ENCODE data around the gene SLC22A7.
"Not testable (repeated sequence)": the region's sequence is repeated elsewhere in the genome, so short reads cannot be mapped to it uniquely, and the experiment has no call there.

Gene SLC22A7

DNA sequence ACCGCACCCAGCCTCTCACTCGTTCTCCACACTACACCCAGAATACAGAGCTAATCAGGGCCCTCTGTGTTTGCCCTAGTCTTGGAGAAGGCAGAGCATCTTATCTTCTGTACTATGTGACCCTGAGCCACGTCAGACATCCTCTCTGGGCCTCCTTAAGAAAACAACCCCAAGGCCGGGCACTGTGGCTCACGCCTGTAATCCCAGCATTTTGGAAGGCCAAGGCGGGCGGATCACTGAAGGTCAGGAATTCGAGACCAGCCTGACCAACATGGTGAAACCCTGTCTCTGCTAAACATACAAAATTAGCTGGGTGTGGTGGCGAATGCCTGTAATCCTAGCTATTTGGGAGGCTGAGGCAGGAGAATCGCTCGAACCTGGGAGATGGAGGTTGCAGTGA, 4.9 kb downstream of the SLC22A7 start:
- not testable (repeated sequence) for DNase-seq

DNA sequence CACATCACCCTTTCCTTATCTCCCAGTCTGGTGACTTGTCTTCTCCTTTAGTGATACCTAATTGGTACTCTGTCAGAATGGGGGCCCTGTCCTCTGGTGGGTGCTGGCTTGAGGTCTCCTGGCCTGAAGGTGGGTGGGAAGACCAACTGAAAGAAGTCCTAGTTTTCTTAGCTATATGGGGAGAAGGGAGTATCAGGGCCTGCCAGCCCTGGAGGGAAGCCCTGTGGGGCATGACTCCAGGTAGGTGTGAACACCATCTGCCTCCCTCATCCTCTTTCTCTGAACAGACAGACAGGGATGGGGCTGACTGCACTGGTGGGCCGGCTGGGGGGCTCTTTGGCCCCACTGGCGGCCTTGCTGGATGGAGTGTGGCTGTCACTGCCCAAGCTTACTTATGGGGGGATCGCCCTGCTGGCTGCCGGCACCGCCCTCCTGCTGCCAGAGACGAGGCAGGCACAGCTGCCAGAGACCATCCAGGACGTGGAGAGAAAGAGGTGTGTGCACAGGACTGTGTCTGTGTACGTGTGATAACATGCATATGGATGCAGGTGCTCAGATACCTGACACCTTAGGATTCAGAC, 5.8 kb downstream of the SLC22A7 start:
- DNase-seq, result no peak

DNA sequence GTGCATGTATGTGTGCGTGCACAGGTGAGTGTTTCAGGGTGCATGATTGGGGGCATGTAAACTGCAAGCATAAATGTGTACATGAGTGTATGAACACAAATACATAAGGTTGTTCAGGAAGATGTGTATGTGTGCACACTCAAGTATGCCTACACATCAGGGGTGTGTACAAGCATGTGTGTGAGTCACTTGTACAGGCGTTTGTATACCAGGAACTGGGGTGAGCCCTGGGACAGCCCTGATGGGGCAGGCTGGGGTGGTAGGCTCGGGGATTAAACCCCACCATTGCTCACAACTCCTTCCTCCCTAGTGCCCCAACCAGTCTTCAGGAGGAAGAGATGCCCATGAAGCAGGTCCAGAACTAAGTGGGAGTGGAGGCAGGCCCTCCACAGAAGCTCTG, 6.3 kb downstream of the SLC22A7 start:
- DNase-seq, result no peak

DNA sequence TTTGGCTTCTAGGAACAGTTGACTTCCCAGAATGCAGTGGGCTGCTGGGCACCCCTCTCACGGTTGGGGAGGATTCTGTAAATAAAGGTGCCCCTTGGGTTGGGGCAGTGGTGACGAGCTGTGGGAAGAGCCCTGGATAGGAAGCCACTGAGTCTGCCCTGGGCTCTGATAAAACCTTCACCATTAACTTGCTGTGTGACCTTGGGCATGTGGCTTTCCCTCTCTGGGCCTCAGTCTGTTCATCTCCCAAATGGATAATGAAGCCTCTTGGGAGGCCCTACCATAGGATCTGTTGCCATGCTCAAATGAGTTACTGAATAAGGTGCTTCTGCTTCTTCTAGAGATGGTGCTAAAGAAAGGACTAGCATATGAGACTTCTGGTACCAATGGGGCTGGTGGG, 6.8 kb downstream of the SLC22A7 start:
- DNase-seq, result no peak

DNA sequence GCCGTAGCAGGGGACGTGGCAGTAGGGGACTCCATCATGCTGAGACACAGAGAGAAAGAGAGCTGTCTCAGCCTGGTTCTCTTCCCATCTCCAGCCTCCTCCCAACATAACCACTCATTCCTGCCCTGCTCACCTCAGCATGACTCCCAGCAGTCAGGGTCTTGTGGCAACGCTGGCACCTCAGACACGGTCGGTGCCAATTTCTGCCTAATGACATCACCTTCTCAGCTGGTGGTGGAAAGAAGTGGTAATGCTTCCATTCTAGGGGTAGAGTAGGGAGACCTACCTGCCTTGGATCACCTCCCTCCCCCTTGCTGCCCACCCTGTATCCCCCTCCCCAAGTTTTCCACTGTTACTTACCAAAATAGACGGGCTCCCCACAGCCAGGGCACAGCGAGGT, 8.0 kb downstream of the SLC22A7 start:
- no peak for DNase-seq

DNA sequence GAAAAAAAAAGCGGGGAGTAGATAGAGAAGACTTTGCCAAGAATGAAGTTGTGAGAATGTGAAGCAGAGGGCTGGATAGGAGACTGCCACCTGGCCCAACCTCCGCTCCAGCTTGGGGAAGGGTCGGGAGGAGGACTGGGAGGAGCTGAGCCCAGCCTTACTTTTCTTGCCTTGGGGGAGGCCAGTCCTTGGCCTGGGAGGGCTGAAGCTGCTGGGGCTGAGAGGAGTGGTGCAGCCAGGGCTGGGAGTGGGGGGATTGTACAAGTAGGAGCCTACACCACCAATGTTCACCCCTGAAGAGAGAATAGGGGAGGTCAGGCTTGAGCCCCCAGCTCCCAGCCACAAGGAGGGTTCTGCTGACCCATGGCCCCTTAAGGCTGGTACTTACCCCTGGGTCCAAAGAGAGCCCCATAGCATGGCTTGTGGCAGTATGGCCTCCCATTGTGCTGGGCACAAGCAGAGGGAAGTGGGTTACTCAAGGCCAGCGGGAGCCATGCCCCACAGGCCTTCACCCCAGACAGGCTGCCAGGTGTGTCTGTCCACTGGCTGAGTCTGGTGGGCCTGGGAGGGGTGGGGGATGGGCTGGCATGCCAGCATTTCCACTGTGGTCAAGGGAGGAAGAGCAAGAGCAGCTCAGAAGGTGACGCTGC, 9.5 kb downstream of the SLC22A7 start:
- DNase-seq, result no peak

DNA sequence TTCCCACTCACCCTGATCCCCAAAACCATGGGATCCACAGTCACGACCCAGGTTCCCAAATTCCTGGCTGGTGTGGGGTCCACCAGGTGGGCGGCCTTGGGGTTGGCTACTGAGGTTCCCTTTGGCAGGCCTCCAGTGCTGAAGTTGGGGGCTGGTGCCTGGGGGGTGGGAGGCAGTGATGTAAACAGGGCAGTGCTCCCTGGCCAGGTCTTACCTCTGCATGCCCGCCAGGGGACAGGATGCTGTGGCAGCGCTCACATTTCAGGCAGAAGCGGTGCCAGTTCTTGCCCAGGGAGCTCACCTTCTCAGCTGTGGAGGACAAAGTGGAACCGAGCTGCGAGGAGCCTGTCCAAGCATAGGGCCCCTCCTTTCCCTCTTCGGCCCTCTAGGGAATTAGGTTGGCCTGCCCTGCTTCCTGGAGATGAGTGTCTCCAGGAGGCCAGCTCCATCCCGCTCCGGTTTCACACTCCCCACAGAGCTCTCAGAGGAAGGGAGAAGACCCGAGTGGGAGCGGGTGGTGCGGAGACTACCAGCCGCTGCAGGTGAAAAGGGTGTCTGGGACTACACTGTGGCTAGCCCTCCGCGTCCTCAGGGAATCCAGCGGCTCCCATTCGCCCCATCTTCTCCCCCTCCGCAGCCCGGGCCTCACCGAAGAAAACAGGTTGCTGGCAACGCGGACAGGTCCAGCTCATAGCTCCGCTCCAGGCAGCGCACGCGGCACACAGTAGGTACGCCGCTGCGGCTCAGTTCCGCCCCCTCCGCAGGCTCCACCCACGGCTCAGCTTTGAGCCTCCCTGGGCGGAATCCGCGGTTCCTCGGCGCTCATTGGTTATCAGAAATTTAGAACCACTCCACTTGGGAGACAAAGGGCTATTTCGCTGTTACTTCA, 10.3 kb downstream of the SLC22A7 start, which contains the start of gene CRIP3:
TSS of gene CRIP3 (minus strand) at position 726 of the 889 bp plus-strand sequence. CDS start at position 692, 34 bp downstream.
- DNase-seq, result no peak

DNA sequence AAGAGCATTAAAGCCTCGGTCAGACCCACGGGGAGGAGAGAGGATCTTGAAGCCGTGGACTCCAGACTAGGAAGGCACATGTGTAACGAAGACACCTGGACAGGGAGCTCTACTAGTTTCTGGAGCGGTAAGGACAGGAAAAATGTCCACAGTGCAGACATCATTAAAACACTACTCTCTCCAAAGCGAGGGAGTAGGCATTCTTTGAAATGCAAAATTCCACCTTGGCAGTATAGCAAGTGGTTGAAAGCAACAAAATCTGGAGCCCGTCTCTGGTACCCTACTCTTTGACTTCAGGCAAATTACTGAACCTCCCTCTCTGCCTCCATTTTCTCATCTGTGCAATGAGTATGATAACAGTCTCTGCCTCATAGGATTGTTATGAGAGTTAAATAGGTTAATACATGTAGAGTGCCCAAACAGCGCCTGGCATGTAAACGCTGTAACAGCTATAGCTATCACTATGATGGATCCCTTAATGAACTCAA, 11.0 kb downstream of the SLC22A7 start:
- no peak for DNase-seq

DNA sequence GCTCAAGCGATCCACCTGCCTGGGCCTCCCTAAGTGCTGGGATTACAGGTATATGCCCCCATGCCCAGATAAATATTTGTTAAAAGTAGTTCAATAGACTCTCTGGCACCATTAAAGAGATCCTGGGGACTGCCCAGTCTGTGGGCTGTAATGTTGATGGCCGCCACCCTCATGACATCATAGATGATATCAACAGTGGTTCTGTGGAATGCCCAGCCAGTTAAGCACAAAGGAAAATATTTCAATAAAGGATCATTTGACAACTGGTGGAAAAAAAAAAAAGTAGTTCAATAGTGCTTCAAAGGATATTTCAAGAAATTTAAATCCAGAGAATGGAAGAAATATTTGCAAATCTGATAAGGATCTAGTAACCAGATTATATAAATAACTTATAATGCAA, 12.1 kb downstream of the SLC22A7 start:
- no peak for DNase-seq

DNA sequence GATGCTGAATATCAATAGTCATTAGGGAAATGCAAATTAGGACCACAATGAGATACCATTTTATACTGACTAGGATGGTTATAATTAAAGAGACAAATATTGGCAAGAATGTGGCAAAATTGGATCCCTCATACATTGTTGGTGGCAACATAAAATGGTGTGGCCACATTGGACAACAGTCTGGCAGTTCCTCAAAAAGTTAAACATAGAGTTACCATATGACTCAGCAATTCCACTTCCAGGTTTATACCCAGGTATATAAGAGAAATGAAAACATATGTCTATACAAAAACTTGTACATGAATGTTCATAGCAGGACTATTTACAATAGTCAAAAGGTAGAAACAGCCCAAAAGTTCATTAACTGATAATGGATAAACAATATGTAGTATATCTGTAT, 12.6 kb downstream of the SLC22A7 start:
- DNase-seq, result no peak

DNA sequence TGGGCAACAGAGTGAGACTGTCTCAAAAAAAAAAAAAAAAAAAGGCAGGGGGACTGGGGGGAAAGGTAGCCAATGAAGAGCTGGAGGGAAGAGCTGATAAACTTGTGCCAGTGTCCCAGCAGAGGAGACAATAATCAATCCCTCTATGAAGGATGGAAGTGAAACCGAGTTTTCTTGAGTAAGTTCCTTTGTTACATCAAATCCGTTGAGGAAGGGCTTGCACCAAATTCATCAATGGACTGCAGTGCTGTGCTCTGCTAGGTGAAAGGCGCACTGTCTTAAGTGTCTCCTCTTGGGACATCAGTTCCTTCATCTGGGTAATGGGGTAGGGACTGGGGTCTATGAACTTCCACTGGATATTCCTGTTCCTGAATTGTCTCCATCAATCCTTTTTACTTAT, 13.6 kb downstream of the SLC22A7 start:
- DNase-seq, result no peak

DNA sequence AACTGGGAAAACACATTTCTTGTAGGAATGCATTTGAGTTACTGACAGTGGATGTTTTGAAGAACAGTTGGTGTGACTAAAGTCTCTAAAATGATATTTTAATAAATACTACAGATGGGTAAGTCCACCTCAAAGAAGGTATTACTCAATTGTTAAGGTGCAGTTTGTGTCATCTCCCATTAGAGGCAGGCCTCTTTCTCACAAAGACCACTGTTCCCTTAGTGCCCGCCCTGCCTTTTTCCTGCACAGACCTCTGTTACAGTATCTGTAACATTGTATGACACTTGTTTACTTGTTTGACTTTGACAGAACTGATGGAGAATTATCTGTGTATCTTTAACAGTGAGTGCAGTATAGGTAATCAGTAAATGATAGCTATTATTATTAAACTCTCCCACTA, 15.8 kb downstream of the SLC22A7 start:
- no peak for DNase-seq

DNA sequence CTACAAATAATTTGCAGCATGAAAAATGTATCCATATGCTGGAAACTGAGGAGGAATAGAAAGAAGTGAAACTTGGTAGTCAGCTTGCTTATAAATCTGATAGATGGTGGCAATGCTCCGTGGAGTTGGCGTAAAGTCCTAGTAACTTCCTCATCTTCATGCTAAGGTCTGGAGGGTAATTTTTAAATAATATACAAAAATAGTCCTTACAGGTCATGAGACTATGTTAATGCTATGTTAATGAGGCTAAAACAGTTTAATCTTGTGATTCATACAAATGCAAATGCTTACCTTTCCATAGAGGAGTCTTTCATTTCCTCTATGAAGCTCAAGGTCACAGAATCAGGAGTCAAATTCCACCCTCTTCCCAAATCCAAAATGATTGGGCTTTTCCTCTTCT, 20.0 kb downstream of the SLC22A7 start:
- no peak for DNase-seq

DNA sequence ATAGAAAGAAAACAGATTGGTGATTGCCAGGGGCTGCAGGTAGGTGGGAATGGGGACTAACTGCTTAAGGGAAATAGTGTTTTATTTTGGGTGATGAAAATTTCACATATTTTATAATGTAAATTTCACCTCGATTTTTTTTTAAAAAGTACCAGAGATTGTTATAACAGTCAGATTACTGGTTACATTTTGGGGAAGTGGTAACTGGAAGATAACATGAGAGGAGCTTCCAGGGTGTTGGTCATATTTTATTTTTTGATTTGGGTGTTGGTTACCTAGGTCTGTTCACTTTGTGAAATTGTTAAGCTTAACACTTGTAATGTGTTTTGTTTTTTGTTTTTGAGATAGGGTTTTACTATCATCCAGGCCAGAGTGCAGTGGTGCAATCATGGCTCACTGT, 27.8 kb downstream of the SLC22A7 start:
- DNase-seq, result no peak

DNA sequence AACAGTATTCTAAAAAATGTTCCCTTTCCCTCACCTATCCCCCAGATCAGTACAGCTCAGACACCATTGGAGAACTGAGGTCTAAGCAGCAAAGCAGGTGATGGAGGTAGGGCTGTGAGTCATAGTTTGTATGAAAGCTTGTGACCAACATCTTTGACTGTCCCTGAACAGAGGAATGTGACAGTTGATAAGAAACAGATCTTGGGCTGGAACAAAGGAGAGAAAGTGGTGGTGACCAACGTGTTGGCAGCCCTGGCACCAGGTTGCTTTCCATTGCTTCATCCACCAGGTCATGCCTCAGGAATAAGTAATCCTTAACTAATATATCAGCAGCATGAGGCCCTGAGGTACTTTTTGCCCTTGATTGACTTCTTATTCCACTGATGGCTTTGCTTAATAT, 30.5 kb downstream of the SLC22A7 start:
- DNase-seq, result no peak

DNA sequence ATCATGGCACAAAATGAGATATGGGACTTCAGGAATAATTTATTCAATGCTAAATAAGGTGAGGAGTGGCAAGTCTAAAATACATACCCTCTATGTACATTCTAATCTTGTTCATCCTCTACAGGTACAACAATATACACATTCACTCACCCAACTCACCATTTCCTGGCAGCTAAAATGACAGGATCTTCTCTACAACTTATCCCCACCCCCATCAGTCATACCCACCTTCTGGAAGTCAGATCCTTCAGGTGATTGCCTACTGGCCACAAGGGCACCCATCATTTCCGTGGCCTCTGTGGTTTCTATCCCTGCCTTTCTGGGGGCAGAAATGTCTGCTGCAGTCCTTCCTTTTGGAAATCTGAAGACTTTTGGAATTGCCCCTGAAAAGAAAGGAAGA, 33.4 kb downstream of the SLC22A7 start:
- DNase-seq, result no peak

DNA sequence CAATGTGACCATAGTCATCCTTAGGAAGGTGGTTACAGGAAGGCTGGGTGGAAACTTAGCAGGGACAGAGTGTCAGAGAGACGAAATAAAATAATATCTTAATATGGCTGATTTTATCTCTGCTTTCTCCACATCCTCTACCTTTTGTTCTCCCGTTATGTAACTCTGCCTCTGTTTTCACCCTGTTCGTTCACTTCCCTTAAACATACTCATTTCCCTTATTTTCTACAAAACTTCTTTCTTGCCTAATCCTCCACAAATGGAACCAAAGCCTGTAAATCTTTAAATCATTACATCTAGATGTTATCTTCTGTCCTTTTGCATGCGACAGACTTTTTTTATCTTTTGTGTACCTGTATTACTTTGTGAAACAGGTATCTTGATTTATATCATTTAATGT, 33.8 kb downstream of the SLC22A7 start:
- no peak for DNase-seq

DNA sequence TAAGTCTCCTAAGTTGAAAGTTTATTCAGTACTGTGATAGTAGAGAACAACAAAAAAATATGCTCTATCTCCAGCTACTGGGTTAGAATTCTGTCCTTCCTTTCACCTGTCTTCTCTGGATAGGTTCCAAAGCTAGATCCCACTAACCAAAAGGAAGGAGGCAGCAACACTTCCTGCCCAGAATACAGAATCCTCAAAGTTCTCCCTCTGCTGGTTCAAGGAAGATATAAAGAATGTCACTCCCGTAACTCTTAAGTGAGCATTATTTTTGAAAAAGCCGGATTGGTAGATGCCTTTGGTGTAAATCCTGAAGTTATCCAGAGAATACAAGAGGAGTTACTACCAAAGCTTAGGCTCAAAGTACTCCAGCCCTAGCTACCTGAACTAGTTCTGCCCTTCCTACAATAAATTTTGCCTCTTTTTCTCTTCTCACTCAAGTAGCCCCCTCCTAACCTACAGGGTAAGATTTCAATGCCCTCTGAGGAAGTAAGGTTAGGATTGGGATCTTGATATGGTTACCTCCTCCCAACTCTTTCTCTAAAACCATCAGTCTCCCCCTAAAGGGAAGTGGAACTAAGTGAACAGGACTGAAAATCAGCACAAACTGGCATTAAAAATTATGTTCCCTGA, 36.5 kb downstream of the SLC22A7 start:
- no peak for DNase-seq

DNA sequence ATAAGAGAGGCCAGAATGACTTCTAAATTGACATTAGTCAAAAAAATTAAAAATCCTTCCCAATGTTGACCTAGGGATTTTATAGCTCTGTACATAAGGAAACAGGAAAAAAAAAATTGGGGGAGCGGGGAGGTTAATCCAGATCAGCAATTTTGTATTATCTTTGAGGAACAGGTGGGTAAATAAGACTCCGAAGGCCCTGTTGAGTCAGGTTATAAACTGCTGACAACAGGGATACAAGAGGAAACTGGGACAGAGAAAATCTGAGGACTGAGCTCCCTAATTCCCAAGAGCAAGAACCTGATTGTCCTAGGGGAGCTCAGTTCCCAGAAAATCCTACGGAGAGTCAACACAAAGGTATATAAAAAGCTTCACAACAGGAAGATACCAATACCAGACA, 37.4 kb downstream of the SLC22A7 start:
- DNase-seq, result no peak

DNA sequence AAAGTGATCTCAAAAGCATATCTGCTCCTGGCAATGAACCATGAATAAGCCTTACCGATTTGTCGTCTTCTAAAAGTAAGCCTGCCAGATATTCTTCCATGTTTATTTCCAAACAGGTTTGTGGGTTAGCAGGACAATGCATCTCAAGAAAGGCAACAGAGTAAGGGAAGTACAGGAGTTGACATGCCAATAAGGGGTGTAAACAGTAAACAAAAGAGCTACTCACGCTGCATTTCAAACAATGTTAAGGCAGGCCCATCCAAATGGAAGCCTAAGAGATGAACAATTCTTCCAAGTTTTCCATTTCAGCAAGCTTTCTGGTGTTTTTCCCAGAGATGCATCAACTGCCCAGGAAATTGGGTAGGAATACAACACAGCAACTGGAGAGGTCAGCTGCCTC, 38.3 kb downstream of the SLC22A7 start:
- no peak for DNase-seq

DNA sequence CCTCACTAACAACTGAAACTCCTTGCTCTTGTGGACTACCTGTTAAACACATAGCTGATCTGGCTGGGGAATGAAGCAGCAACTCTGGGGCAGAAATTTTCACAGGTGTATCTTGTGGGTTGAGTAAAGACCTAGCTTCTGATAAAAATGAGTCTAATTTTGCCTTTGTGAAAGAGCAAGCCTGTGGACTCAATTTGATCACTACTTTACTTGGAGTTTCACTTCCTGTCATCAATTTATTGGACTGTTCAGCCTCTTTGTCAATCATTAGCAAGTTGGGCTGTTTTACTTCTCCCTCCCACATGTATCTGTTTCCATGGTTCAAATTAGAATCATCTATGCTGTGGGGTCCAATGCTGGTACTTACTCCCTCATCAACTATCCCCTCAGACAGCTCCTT, 40.2 kb downstream of the SLC22A7 start:
- DNase-seq, result no peak

DNA sequence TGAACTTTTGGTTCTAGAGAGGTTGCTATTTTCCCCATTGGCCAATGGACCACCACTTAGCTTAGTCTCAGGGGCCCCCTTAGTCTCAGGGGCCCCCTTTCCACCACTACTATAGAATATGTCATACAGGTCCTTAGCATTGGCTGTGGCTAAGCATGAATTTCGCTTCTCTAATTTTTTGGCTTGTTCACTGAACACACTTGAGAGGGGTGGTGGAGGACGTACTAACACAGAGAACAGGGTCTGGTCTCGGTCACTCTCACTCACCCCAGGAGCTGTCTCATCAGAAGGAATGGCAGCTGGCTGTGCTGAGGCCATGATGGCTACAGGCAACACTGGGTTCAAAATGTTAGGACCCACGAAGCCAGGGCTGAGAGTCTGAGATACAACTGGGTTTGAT, 41.1 kb downstream of the SLC22A7 start:
- DNase-seq, result no peak

DNA sequence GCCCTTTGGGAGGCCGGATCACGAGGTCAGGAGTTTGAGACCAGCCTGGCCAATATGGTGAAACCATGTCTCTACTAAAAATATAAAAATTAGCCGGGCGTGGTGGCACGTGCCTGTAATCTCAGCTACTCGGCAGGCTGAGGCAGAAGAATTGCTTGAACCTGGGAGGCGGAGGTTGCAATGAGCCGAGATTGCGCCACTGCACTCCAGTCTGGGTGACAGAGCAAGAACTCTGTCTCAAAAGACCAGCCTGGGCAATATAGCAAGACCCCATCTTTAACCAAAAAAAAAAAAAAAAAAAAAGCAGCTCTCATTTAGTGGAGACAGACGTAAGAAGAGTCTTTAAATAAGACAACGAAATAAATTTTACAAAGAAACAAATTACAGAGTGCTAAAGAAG, 48.2 kb downstream of the SLC22A7 start:
- not testable (repeated sequence) for DNase-seq

DNA sequence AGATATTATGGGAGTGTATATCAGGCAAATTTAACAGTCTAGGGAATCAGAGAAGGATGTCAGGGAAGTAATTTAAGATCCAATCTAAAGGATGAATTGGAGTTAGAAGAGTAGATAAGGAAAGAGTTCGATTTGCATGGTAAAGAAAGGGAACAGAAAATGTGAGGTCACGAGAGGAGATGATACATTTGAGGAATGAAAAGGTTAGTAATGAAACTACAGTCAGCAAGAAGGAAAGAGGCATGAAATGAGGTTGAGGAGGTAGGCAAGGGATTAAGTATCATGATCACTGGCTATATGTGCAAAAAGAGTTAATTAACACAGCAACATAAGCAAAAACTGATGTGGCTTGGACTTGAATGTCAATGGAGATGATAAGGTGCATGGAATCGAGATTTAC, 49.0 kb downstream of the SLC22A7 start:
- no peak for DNase-seq

Measured in 8988T (cell line).